GM18951 (cell line): ENCODE results near the gene STRIP1.

Experiments used
- POLR2A ChIP-seq: IDR thresholded peaks from 4 replicates; pipeline ENCODE4 v1.6.1; 2011; ENCODE audit warnings: mild to moderate bottlenecking; ENCODE audit not compliant: insufficient read length, insufficient read depth; ENCODE audit errors: extremely low read depth
- in situ Hi-C: fragments of 300-500 bp; cut with MboI; formaldehyde crosslinking; loops from one replicate; pipeline ENCODE4 v1.12.0; 2022; ENCODE audit warnings: low sequenced_read_pairs, mixed read lengths, inconsistent platforms; ENCODE audit not compliant: unreplicated experiment

The STRIP1 gene, protein sequence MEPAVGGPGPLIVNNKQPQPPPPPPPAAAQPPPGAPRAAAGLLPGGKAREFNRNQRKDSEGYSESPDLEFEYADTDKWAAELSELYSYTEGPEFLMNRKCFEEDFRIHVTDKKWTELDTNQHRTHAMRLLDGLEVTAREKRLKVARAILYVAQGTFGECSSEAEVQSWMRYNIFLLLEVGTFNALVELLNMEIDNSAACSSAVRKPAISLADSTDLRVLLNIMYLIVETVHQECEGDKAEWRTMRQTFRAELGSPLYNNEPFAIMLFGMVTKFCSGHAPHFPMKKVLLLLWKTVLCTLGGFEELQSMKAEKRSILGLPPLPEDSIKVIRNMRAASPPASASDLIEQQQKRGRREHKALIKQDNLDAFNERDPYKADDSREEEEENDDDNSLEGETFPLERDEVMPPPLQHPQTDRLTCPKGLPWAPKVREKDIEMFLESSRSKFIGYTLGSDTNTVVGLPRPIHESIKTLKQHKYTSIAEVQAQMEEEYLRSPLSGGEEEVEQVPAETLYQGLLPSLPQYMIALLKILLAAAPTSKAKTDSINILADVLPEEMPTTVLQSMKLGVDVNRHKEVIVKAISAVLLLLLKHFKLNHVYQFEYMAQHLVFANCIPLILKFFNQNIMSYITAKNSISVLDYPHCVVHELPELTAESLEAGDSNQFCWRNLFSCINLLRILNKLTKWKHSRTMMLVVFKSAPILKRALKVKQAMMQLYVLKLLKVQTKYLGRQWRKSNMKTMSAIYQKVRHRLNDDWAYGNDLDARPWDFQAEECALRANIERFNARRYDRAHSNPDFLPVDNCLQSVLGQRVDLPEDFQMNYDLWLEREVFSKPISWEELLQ

GRCh38 chr1:110034451-110035235, at the start of gene STRIP1:
TSS of gene STRIP1 (plus strand) at chr1:110034624. CDS start at chr1:110034638, 14 bp downstream.
- peak; percentile 79 for TF ChIP-seq POLR2A
- in situ Hi-C loops: no loop called here

- no peak for TF ChIP-seq POLR2A
- in situ Hi-C loops: loop anchor here (10.0 kb wide), 2 partner anchors 331 to 441 kb away; partner anchors contain the start of genes GNAI3 and GSTM4
These were observed 49.0 kb upstream of the STRIP1 start for GRCh38 chr1:109985247-109986053.

GRCh38 chr1:109986054-109986444, 48.4 kb upstream of the STRIP1 start:
- TF ChIP-seq POLR2A: no peak
- in situ Hi-C loops: loop anchor here (10.0 kb wide), 2 partner anchors 331 to 441 kb away; partner anchors contain the start of genes GNAI3 and GSTM4

GRCh38 chr1:109988349-109988914, 46.0 kb upstream of the STRIP1 start:
- in situ Hi-C loops: loop anchor here (10.0 kb wide), 2 partner anchors 334 to 444 kb away; partner anchors contain the start of genes GNAI3 and GSTM4
- TF ChIP-seq POLR2A: no peak

DNA sequence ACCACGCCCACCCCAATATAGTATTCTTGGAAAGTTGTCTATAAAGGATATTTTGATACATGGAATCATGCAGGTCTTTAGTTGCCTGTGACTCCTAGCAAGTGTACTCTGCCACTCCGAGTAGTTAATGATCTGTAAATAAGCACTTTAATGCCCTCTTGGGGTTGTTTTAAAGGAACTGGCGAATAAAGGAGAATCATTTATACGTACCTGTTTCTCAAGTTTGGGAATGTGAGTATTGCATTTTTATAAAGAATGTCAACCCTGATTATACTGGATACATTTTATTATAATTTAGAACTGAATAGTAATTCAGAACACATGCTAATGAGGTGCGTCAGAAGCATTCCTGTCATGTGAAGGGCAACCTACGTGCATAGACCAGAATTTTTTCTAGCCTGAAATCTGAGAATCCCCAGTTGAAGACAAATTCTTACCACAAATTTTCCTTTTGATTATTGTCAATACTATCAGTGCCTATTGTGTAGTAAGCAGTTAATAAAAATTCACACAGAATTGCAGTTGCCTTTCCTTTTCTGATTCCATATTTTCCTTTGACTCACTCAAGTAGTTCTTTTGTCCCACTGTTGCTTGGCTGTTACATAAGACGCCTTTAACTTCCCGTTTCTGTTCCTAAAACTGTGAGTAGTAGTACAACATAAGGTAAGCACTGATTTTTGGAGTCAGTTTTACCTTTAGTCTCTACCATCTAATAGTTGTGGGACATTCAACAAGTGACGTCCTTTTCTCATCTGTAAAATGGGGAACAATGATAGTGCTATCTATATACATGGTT, 44.7 kb upstream of the STRIP1 start:
- no peak for TF ChIP-seq POLR2A

DNA sequence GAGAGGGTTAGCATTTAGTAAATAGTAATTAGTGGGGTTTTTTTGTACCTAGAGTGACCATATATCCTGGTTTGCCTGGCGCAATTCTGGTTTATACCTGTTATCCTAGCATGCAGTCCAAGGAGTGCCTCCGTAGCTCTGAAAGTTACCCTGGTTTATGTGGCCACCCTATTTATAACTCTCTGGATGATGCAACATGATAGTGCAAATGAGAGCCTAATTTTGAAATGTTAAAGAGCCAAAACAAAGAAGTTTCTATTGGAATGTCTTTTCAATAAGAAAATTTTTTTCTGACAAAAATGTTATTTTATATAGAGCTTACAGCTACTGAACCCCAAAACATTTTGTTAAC, 44.1 kb upstream of the STRIP1 start:
- in situ Hi-C loops: no loop called here
- no peak for TF ChIP-seq POLR2A

More for the DNA sequence above, 44.7 kb upstream of the STRIP1 start:
- in situ Hi-C loops: loop anchor here (10.0 kb wide), 2 partner anchors 335 to 445 kb away; partner anchors contain the start of genes GNAI3 and GSTM4

- in situ Hi-C loops: no loop called here
- TF ChIP-seq POLR2A: no peak
These were observed 43.0 kb upstream of the STRIP1 start for GRCh38 chr1:109991400-109991925.

DNA sequence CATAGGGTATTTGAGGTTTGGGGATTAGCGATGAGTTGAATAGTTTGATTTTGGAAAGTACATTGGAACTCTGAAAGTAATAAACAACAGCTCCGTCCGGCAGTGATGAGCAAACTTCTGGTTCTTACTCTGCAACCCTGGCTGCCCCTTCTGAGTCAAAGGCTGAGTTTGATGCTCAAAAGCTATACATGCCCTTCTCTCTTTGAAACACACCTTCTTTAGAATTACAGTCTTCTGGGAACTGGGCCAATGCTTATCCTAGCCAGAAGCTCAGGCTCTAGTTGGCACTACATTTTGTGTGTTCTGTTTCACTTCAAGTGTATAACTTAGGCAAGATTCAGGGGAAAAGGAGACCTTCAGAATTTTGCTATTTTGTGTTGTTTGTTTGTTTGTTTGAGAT, 40.5 kb upstream of the STRIP1 start:
- in situ Hi-C loops: no loop called here
- no peak for TF ChIP-seq POLR2A

DNA sequence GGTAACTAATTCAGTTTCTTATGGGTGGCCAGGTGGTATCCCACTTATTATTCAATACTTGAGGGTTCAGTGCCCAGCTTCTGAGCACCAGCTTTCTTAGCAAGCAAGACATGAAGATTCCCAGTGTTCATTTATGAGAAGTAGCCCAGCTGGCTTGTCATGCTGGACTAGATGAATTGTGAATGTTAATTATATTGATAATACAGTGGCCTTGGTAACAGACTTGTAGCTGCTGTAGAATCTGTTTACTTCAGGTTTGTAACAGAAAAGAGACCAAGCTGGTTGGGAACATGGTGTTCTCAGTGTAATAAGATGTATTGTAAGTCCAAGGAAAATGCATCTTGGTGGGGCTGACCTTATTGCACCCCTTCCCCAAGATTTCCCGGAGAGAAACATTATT, 39.8 kb upstream of the STRIP1 start:
- in situ Hi-C loops: no loop called here
- no peak for TF ChIP-seq POLR2A

DNA sequence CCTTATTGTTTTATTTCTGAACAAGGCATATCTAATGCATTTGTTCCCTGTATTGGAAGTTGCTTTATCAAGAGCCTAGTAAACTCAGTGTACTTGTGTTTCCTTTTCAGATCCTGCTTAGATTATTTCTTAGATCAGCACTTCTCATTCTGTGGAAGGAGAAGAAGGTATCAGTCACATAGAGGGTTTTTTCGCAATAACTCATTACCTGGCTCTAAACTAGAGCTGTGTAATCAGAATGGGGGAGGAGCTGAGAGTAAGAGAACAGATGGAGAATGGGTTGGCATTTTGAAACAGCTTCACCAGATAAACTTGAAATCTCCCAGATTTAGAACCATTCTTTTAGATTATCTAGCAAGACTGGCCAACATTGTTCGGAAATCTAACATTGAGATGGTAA, 38.9 kb upstream of the STRIP1 start:
- no peak for TF ChIP-seq POLR2A
- in situ Hi-C loops: no loop called here

DNA sequence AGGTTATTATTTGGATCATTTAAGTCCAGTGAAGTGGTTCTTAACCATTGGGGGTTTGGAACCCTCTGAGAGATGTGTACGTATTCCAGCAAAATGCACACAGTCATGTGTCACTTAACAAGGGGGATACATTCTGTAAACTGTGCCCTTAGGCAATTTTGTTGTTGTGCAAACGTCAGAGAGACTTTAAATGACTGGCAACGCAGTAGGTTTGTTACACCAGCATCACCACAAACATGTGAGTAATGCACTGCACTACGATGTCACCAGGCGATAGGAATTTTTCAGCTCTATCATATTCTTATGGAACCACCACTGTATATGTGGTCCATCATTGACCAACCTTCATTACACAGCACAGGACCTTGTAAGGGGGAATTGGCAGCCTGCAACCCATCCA, 37.9 kb upstream of the STRIP1 start:
- in situ Hi-C loops: no loop called here
- TF ChIP-seq POLR2A: no peak
